BE2C (cell line): ENCODE measurements around the gene RNF17.
A peak's percentile ranks its signal among the peaks of the same experiment; 100 is the strongest.

Experiments
- DNase-seq: peaks from one replicate; pipeline ENCODE4 v3.0.0-alpha.2; 2020
- H3K27me3 ChIP-seq: fragments of 250-450 bp; sonication (Bioruptor Pico); 2 replicates; pipeline ENCODE4 v1.5.1; 2020; ENCODE audit warnings: mild to moderate bottlenecking
- H3K36me3 ChIP-seq: fragments of 250-450 bp; sonication (Bioruptor Pico); 2 replicates; pipeline ENCODE4 v1.5.1; 2020; ENCODE audit warnings: mild to moderate bottlenecking
- H3K4me1 ChIP-seq: fragments of 250-450 bp; sonication (Bioruptor Pico); 2 replicates; pipeline ENCODE4 v1.5.1; 2020
- H3K4me3 ChIP-seq: 2 replicates; pipeline ENCODE4 v1.5.1; 2011; ENCODE audit warnings: low read depth, low read length
- H3K9me3 ChIP-seq: fragments of 250-450 bp; sonication (Bioruptor Pico); 2 replicates; pipeline ENCODE4 v1.5.1; 2020
- CTCF ChIP-seq: IDR thresholded peaks from 2 replicates; pipeline ENCODE4 v1.5.1; 2012; ENCODE audit warnings: mild to moderate bottlenecking, low read depth, low read length

The RNF17 gene

GRCh38 chr13:24892829-24893228, 128.9 kb downstream of the RNF17 start:
- Histone ChIP-seq H3K27me3 (no peaks in the 10 kb centered on the region), H3K36me3 (peaks cover 31% of the 10 kb centered on the region), H3K4me3 (no peak overlapping the region), H3K9me3 (no peaks in the 10 kb centered on the region), H3K4me1 (no peaks in the 10 kb centered on the region)
- no peak for TF ChIP-seq CTCF
- no peak for DNase-seq

GRCh38 chr13:24893863-24894262, 129.9 kb downstream of the RNF17 start:
- Histone ChIP-seq H3K36me3 (peaks cover 27% of the 10 kb centered on the region), H3K4me3 (no peak overlapping the region), H3K9me3 (no peaks in the 10 kb centered on the region), H3K4me1 (no peaks in the 10 kb centered on the region), H3K27me3 (no peaks in the 10 kb centered on the region)
- no peak for TF ChIP-seq CTCF
- peak; percentile 23 for DNase-seq

GRCh38 chr13:24894277-24894971, 130.5 kb downstream of the RNF17 start:
- no peak for DNase-seq
- Histone ChIP-seq H3K9me3 (no peaks in the 10 kb centered on the region), H3K27me3 (no peaks in the 10 kb centered on the region), H3K36me3 (peaks cover 31% of the 10 kb centered on the region), H3K4me1 (no peaks in the 10 kb centered on the region), H3K4me3 (no peak overlapping the region)
- TF ChIP-seq CTCF = no peak

GRCh38 chr13:24894972-24895300, 131.0 kb downstream of the RNF17 start:
- TF ChIP-seq CTCF = no peak
- H3K36me3 ChIP-seq = peaks cover 32% of the 10 kb centered on the region
- no peaks in the 10 kb centered on the region for H3K9me3 ChIP-seq
- no peak overlapping the region for H3K4me3 ChIP-seq
- no peak for DNase-seq
- no peaks in the 10 kb centered on the region for H3K4me1 ChIP-seq
- no peaks in the 10 kb centered on the region for H3K27me3 ChIP-seq

DNA sequence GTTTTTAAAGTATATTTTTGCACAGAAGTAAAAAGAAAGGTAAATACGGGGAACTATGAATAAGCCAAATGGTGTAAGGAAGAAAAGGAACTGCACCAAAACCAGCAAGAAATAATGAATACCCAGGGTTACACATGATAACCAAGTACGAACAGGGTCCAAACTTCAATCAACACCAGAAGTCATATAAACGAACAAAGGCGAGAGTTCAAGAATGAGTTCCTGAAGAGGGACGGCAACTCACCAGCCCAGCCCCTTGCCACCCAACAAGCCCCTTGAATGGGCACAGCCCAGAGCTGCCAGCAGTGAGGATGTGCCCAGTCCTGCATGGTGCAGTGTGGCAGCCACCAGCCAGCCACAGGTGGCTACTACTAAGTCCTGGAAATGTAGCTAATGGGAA, 132.1 kb downstream of the RNF17 start:
- peaks cover 29% of the 10 kb centered on the region for H3K36me3 ChIP-seq
- no peak for TF ChIP-seq CTCF
- no peaks in the 10 kb centered on the region for H3K27me3 ChIP-seq
- DNase-seq = no peak
- no peaks in the 10 kb centered on the region for H3K9me3 ChIP-seq
- H3K4me3 ChIP-seq = no peak overlapping the region
- no peaks in the 10 kb centered on the region for H3K4me1 ChIP-seq

DNA sequence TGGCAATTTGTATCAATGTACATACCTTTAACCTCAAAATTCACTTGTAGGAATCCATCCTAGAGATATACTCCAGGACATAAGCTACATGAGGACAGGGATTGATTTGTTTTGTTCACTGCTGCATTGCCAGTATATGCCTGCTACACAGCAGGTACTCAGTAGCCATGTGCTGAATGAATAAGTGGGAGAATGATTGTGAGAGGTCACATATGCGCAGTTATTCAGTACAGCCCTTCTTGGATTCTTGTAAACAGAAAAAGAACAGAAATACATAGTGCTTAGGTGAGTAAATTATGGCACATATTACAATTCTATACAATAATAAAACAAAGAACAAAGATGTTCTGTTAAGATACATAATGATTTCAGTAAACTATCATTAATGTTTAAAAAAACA, 133.3 kb downstream of the RNF17 start:
- no peak for DNase-seq
- Histone ChIP-seq H3K36me3 (peaks cover 21% of the 10 kb centered on the region), H3K9me3 (no peaks in the 10 kb centered on the region), H3K4me3 (no peak overlapping the region), H3K27me3 (no peaks in the 10 kb centered on the region), H3K4me1 (no peaks in the 10 kb centered on the region)
- no peak for TF ChIP-seq CTCF
